Subcutaneous adipose tissue (tissue), 4 donors: ENCODE data around the gene EGFR. TPM values are rescaled to one million over a fixed set of nuclear protein-coding genes. Genes with fewer than 3 reads are reported as not detected.

Experiments
- CTCF ChIP-seq: fragments of 450-650 bp; IDR thresholded peaks from one replicate; pipeline ENCODE4 v1.5.1; 2016; ENCODE audit warnings: low read depth, mild to moderate bottlenecking, control low read depth, antibody characterized with exemption, moderate library complexity
- total RNA-seq, 4 donors: library from RNA; depleted of rRNA; stranded (reverse); fragments of >200 nt; gene quantifications; one replicate each; pipeline ENCODE4 v1.1.0, GENCODE V29; 2016

EGFR gene
- total RNA-seq, 4 donors from 2014 or later, result 84.0 to 132 (median 102) TPM

GRCh38 chr7:55202150-55202913 lies 183.5 kb downstream of the EGFR start:
- no peak for TF ChIP-seq CTCF

GRCh38 chr7:55203300-55203699 lies 184.5 kb downstream of the EGFR start:
- no peak for TF ChIP-seq CTCF

GRCh38 chr7:55205124-55205955 lies 186.5 kb downstream of the EGFR start:
- TF ChIP-seq CTCF, result no peak

GRCh38 chr7:55206235-55207029 lies 187.6 kb downstream of the EGFR start:
- TF ChIP-seq CTCF, result no peak

GRCh38 chr7:55207436-55208125 lies 188.8 kb downstream of the EGFR start:
- TF ChIP-seq CTCF, result no peak

GRCh38 chr7:55209366-55209765 lies 190.5 kb downstream of the EGFR start:
- no peak for TF ChIP-seq CTCF
